IMR-90 (cell line): ENCODE results near the gene OLFM3.

Source experiments
- CTCF ChIP-seq: conservative IDR thresholded peaks from 2 replicates; pipeline ENCODE4 v1.5.1; 2012; ENCODE audit warnings: mild to moderate bottlenecking, low read depth, low read length, improper control_type of control experiment
- NFE2L2 ChIP-seq: fragments of 150-350 bp; IDR thresholded peaks from 2 replicates; pipeline ENCODE4 v1.6.1; 2016; ENCODE audit warnings: low read depth, mild to moderate bottlenecking, low read length
- POLR2A ChIP-seq: IDR thresholded peaks from 2 replicates; pipeline ENCODE4 v1.6.1; 2012; ENCODE audit warnings: mild to moderate bottlenecking, low read depth, low read length
- SMC3 ChIP-seq: fragments of 150-350 bp; IDR thresholded peaks from 2 replicates; pipeline ENCODE4 v1.6.1; 2016; ENCODE audit warnings: low read depth, mild to moderate bottlenecking, antibody characterized with exemption, low read length, moderate library complexity
- USF2 ChIP-seq: fragments of 150-350 bp; IDR thresholded peaks from 2 replicates; pipeline ENCODE4 v1.6.1; 2017; ENCODE audit warnings: mild to moderate bottlenecking, antibody characterized with exemption, low read length, low read depth

- TF ChIP-seq CTCF, result no peak
- no peak for TF ChIP-seq POLR2A
- TF ChIP-seq NFE2L2, result no peak
- no peak for TF ChIP-seq SMC3
- TF ChIP-seq USF2, result no peak
These were observed 31.4 kb downstream of the OLFM3 start for GRCh38 chr1:101965341-101965740.
